GM18498 (cell line): ENCODE data around the gene MAPRE2.

Source experiments
- ATAC-seq: cut with Tn5 transposase; IDR thresholded peaks from one replicate; pipeline ENCODE4 v1.9.1; 2021; ENCODE audit warnings: mild to moderate bottlenecking, moderate library complexity; ENCODE audit not compliant: unreplicated experiment

The MAPRE2 gene

GRCh38 chr18:35174093-35174731 is 133.0 kb downstream of the MAPRE2 start:
- no peak for ATAC-seq

- ATAC-seq: no peak
Measured at GRCh38 chr18:35174745-35175144, 133.5 kb downstream of the MAPRE2 start.

- no peak for ATAC-seq
Measured at GRCh38 chr18:35176925-35177324, 135.7 kb downstream of the MAPRE2 start.

GRCh38 chr18:35178260-35178659 is 137.0 kb downstream of the MAPRE2 start:
- ATAC-seq: no peak

GRCh38 chr18:35179906-35180305 is 138.7 kb downstream of the MAPRE2 start:
- no peak for ATAC-seq

- ATAC-seq: no peak
Measured at GRCh38 chr18:35180455-35180854, 139.2 kb downstream of the MAPRE2 start.

- ATAC-seq: no peak
Measured at GRCh38 chr18:35182151-35182550, 140.9 kb downstream of the MAPRE2 start.

- ATAC-seq: no peak
Measured at GRCh38 chr18:35183886-35184285, 142.7 kb downstream of the MAPRE2 start.

GRCh38 chr18:35185771-35186170 is 144.6 kb downstream of the MAPRE2 start:
- no peak for ATAC-seq

GRCh38 chr18:35186291-35187034 is 145.2 kb downstream of the MAPRE2 start:
- ATAC-seq: no peak

- ATAC-seq: no peak
Measured at GRCh38 chr18:35189510-35189909, 148.3 kb downstream of the MAPRE2 start.

- ATAC-seq: no peak
Measured at GRCh38 chr18:35190948-35191697, 149.9 kb downstream of the MAPRE2 start.

GRCh38 chr18:35191698-35192025 is 150.4 kb downstream of the MAPRE2 start:
- ATAC-seq: no peak

GRCh38 chr18:35192415-35192814 is 151.2 kb downstream of the MAPRE2 start:
- no peak for ATAC-seq
